D341Med (cell line): ENCODE results near the gene ELL.
"Not testable (repeated sequence)": the region's sequence is repeated elsewhere in the genome, so short reads cannot be mapped to it uniquely, and the experiment has no call there.

ENCODE experiments used
- DNase-seq: peaks from one replicate; pipeline ENCODE4 v3.0.0; 2012; ENCODE audit warnings: low spot score

The ELL gene

GRCh38 chr19:18422530-18423191, 99.2 kb downstream of the ELL start:
- DNase-seq: no peak

DNA sequence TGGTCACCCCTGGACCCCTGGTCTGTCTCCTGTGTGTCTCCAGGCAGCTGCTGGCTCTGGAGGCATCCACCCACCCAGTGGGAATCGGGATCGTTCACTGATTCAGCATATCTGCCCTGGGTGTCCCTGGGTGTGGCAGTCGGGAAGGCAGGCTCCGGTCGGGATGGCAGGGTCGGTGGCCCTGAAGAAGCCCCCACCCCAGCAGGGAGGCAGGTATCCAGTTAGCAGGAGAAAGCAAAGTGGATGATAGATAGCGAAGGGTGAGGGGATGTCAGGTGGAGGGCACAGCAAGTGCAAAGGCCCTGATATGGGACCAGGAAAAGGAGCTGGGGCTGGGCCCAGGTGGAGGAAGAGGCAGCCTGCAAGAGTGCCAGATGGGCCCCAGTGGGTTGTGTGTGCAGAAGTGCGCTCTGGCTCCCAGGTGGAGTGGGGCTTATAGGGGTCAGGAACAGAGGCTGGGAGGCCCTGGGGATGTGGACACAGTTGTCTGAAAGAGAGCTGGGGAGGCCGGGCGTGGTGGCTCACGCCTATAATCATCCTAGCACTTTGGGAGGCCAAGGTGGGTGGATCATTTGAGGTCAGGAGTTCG, 100.4 kb downstream of the ELL start:
- no peak for DNase-seq

GRCh38 chr19:18420930-18421329, 100.9 kb downstream of the ELL start:
- no peak for DNase-seq

GRCh38 chr19:18419699-18420460, 102.0 kb downstream of the ELL start:
- DNase-seq: peak; percentile 71

GRCh38 chr19:18419195-18419698, 102.6 kb downstream of the ELL start, which contains the start of gene SSBP4:
TSS of gene SSBP4 (plus strand) at chr19:18419398. CDS start at chr19:18419649, 251 bp downstream.
- peak; percentile 96 for DNase-seq

GRCh38 chr19:18418483-18419194, 103.2 kb downstream of the ELL start:
- DNase-seq: no peak

DNA sequence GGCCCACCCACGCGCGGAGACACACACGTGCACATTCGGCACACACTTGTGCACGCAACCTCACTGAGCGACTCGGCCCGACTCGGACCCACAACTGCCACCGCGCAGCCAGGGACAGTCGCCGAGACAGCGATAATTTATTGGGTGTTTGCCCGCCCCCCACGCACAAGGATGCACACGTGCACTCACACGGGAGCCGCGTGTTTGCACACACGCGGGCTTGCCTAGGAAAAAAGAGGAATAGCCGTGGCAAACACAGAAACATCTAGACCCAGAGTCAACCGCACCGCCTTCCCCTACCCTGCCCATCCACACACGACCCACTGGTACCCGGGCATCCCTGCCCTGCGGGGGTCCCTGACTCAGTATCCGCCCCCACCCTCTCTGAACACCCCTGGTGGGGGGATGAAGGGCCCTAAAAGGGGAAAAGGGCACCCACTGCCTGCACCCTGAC, 103.8 kb downstream of the ELL start:
- no peak for DNase-seq

DNA sequence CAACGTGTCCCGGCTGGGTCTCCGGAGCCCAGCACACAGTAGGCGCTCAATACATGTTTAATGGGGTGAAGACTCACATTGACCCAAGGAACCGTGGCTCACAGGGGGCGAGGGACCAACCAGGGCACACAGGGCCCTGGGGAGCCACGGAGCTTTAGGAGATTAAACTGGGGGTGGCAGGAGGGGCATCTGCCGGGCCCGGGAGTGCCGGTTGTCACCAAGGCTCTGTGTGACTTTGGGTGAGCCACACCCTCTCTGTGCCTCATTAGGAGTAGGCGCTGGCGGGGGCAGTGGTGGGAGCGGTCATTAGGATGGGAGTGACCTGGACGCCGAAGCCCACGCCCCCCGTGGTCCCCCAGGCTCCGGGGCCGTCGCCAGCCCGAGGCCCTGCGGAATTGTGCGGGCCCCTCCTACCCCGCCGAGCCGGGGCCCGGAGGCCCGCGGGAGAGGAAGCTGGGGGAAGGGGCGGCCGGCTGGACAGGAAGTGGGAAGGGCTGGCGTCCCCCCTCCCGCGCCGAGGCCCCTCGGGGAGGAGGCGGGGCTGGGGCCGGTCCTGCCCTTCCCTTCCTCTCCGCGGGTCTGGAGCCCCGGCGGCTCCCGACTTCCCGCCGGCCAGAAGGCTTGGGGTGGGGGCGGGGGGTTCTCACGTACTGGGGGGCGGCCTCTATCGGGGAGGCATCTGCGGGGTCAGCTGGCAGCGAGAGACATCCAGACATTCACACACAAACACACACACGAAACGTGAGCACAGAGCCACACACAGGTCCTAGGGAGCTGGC, 104.4 kb downstream of the ELL start:
- DNase-seq: peak; percentile 80

- peak; percentile 90 for DNase-seq
Measured at GRCh38 chr19:18416778-18417249, 105.1 kb downstream of the ELL start.

DNA sequence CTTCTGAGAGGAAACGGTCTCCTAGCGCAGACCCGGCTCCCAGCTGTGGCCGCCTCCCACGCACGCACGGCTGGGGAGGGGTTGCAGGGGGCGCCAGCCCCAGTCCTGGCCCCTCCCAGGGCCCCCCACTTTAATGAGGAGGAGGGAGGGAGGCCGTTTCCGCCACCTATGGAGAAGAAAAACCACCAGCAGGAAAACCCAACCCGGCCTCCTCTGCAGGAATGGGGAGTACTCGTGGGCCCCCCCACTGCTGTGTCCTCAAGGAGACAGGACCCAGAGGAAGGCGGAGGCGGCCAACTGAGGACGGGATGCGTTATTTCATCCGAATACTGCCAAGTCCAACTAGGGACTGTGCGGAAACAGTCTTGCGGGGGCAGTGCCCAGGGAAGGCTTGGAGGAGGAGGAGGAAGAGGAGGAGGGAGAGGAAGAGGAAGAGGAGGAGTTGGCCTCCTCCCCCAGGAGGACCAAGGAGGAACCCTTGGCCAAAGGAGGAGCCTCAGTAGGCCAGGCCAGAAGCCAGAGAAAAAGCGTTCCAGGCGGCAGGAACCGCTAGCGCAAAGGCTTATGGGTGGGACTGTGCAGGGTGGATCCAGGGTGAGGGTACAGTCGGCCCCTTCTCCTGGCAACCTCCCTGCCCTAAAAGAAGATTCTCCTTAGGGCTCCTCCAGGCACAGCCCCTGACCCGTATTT, 106.5 kb downstream of the ELL start:
- no peak for DNase-seq

- DNase-seq: no peak
Measured at GRCh38 chr19:18414504-18415177, 107.2 kb downstream of the ELL start.

- DNase-seq: no peak
Measured at GRCh38 chr19:18412610-18413239, 109.1 kb downstream of the ELL start.

GRCh38 chr19:18408053-18408476, 113.8 kb downstream of the ELL start:
- no peak for DNase-seq

GRCh38 chr19:18406749-18407148, 115.1 kb downstream of the ELL start:
- DNase-seq: no peak

DNA sequence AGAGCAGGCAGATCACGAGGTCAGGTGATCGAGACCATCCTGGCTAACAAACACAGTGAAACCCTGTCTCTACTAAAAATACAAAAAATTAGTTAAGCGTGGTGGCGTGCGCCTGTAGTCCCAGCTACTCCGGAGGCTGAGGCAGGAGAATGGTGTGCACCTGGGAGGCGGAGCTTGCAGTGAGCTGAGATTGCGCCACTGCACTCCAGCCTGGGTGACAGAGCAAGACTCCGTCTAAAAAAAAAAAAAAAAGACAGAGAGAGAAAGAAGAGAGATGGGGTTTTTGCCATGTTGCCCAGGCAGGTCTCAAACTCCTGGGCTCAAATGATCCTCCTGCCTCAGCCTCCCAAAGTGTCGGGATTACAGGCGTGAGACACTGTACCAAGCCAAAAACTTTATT, 116.1 kb downstream of the ELL start:
- not testable (repeated sequence) for DNase-seq

GRCh38 chr19:18402455-18403248, 119.2 kb downstream of the ELL start:
- not testable (repeated sequence) for DNase-seq

GRCh38 chr19:18401580-18402112, 120.2 kb downstream of the ELL start:
- DNase-seq: no peak

DNA sequence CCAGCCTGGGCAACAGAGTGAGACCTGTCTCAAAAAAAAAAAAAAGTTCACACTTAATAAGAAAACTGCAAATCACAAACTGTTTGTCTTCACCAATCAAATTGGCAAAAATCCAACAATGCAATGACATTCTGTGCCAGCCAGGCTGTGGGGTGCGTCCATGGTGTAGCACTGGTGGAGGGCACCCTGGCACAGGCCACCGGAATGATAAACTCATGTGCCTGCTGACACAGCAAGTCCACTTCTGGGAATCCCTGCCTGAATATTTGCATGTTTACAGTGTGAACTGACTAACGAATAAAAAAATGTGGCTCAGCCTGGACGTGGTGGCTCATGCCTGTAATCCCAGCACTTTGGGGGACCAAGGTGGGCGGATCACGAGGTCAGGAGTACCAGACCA, 122.9 kb downstream of the ELL start:
- DNase-seq: no peak
